GM12801 (cell line): ENCODE results near the gene SPG7.

ENCODE experiments used
- TF ChIP-seq, protein P1 (sequence below): IDR thresholded peaks from one replicate; pipeline ENCODE4 v1.5.1; 2011; ENCODE audit warnings: control low read depth; ENCODE audit not compliant: insufficient read length; ENCODE audit errors: extremely low read depth

Gene SPG7

DNA sequence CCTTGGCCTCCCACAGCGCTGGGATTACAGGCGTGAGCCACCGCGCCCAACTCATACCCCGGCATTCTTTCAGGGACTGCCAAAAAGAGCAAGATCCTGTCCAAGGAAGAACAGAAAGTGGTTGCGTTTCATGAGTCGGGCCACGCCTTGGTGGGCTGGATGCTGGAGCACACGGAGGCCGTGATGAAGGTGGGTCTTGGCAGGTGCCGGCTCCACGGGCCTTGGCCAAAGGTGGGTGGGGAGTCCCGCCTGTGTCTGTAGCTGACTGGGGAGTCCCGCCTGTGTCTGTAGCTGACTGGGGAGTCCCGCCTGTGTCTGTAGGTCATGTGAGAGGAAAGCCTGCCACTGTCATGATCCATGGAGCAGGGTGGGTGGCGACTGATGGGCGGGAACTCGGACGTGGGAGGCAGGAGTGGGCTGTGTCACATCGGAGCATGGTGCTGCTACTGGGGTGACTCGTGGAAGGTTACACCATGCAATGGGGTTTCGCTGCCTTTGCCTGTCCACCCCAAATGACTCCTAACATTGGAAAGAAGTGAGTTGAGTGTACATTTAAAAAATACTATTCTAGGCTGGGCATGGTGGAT lies 42.3 kb downstream of the SPG7 start:
- TF ChIP-seq, protein P1, sequence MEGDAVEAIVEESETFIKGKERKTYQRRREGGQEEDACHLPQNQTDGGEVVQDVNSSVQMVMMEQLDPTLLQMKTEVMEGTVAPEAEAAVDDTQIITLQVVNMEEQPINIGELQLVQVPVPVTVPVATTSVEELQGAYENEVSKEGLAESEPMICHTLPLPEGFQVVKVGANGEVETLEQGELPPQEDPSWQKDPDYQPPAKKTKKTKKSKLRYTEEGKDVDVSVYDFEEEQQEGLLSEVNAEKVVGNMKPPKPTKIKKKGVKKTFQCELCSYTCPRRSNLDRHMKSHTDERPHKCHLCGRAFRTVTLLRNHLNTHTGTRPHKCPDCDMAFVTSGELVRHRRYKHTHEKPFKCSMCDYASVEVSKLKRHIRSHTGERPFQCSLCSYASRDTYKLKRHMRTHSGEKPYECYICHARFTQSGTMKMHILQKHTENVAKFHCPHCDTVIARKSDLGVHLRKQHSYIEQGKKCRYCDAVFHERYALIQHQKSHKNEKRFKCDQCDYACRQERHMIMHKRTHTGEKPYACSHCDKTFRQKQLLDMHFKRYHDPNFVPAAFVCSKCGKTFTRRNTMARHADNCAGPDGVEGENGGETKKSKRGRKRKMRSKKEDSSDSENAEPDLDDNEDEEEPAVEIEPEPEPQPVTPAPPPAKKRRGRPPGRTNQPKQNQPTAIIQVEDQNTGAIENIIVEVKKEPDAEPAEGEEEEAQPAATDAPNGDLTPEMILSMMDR = no peak

DNA sequence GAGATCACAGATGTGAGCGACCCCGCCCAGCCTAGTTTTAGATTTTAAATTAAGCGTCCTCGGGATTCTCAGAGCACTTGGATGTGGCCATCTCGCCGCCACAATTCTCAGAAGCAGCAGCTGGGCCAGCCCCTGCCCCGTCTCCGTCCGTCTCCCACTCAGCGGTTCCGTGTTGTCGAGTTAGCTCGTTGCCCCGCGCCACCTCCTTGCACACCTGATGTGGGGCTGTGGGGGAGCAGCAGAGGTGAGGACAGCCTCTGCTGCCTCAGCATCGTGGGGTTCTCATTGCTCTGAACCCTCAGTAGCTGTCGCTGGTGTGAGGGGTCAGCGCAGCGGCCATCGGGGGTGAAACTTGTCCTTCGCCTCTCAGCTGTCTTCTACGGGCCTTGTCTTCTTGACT lies 44.1 kb downstream of the SPG7 start:
- TF ChIP-seq, protein P1 = no peak

DNA sequence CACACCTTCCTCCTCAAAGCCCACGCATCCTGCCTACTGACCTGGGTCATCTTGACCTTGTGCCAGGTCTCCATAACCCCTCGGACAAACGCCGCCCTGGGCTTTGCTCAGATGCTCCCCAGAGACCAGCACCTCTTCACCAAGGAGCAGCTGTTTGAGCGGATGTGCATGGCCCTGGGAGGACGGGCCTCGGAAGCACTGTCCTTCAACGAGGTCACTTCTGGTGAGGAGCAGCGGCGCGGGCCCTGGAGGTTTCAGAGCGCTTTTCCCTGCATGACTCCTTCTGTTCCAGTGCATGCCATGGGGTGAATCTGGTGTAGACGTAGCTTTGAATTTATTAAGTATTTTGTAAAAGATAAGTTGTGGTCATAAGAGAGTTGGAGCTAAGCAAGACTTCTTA lies 44.7 kb downstream of the SPG7 start:
- TF ChIP-seq, protein P1 = no peak

DNA sequence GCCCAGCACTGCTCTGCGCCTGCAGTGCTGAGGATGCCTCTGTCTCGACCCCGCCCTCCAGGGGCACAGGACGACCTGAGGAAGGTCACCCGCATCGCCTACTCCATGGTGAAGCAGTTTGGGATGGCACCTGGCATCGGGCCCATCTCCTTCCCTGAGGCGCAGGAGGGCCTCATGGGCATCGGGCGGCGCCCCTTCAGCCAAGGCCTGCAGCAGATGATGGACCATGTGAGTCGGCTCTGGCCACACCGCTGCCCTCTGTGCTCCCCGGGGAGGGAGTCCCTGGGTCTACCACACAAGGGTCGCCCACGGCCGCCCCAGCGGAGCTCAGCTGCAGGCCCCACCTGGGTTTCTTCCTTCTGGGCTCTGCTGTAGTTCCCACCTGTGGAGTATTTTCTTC lies 45.5 kb downstream of the SPG7 start:
- TF ChIP-seq, protein P1 = no peak

DNA sequence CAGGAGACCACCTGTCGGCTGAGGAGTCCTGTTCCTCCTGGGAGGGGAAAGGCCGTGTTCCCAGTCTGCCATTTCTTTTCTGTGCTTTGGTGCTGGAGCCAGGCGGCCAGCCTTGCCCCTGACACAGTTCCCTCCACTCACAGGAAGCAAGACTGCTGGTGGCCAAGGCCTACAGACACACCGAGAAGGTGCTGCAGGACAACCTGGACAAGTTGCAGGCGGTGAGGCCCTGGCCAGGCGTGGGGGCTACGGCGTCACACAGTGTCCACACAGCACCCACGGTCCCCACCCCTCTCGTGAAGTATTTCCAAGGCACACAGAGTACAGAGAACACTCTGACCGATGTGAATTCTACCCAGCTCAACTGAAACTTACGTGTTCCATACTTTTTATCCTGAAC lies 46.1 kb downstream of the SPG7 start:
- TF ChIP-seq, protein P1 = no peak

DNA sequence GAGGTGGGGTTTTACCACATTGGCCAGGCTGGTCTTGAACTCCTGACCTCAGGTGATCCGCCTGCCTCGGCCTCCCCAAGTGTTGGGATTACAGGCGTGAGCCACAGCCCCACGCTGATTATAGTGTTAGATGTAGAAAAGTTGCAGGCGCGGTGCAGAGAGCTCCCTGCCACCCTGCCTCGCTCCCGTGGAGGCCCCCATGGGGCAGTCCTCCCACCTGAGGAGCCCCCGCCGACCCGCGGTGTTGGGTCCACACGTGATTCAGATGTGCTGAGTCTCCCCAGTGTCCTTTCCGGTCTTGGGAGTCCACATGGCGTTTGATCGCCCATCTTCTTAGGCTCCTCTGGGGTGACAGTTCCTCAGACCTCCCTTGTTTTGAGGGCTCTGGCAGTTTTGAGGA lies 47.1 kb downstream of the SPG7 start:
- TF ChIP-seq, protein P1 = no peak

DNA sequence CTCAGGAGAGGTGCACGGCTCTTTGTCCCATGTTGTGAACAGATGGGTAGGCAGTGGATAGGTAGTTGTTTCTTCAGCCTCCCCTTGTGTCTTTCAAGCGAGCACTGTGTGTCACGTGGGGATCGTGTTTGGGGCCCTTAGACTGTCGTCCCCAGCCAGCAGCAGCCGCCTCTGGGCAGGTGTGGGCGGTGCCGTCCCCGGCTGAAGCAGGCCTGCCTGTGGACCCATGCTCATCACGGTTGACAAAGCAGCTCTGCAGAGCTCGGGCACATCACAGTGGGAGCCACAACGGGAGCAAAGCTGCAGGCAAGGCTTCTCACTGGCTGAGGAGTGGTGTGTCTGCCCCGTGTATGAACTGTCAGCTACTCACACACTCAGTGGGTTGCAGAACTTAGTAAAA lies 47.6 kb downstream of the SPG7 start:
- TF ChIP-seq, protein P1 = no peak
